Measurements from ENCODE around the gene PCLO. TPM values are rescaled to one million over a fixed set of nuclear protein-coding genes. Genes with fewer than 3 reads are reported as not detected.

The PCLO gene
- total RNA-seq, 1 donor, result under 0.01 TPM

- H3K4me3 ChIP-seq (ENCODE audit: low read depth, low read length), result no peak overlapping the region
- TF ChIP-seq CTCF (IDR thresholded peaks at IDR 0.05; ENCODE audit: insufficient read depth, low read depth, low read length), result no peak
- no peak for DNase-seq (ENCODE audit: low read depth)
These were observed 203.2 kb downstream of the PCLO start for GRCh38 chr7:82959528-82959927.

- no peak overlapping the region for H3K4me3 ChIP-seq (ENCODE audit: low read depth, low read length)
- no peak for DNase-seq (ENCODE audit: low read depth)
- no peak for TF ChIP-seq CTCF (IDR thresholded peaks at IDR 0.05; ENCODE audit: insufficient read depth, low read depth, low read length)
These were observed 205.2 kb downstream of the PCLO start for GRCh38 chr7:82957521-82957920.

GRCh38 chr7:82953324-82954027 lies 209.2 kb downstream of the PCLO start:
- TF ChIP-seq CTCF (IDR thresholded peaks at IDR 0.05; ENCODE audit: insufficient read depth, low read depth, low read length), result no peak
- H3K4me3 ChIP-seq (ENCODE audit: low read depth, low read length), result no peak overlapping the region
- no peak for DNase-seq (ENCODE audit: low read depth)

- TF ChIP-seq CTCF (IDR thresholded peaks at IDR 0.05; ENCODE audit: insufficient read depth, low read depth, low read length), result no peak
- no peak for DNase-seq (ENCODE audit: low read depth)
- no peak overlapping the region for H3K4me3 ChIP-seq (ENCODE audit: low read depth, low read length)
These were observed 212.2 kb downstream of the PCLO start for GRCh38 chr7:82950436-82950835.

GRCh38 chr7:82945480-82945879 lies 217.2 kb downstream of the PCLO start:
- TF ChIP-seq CTCF (IDR thresholded peaks at IDR 0.05; ENCODE audit: insufficient read depth, low read depth, low read length), result no peak
- DNase-seq (ENCODE audit: low read depth), result no peak
- no peak overlapping the region for H3K4me3 ChIP-seq (ENCODE audit: low read depth, low read length)

- H3K4me3 ChIP-seq (ENCODE audit: low read depth, low read length), result no peak overlapping the region
- no peak for DNase-seq (ENCODE audit: low read depth)
- no peak for TF ChIP-seq CTCF (IDR thresholded peaks at IDR 0.05; ENCODE audit: insufficient read depth, low read depth, low read length)
These were observed 217.6 kb downstream of the PCLO start for GRCh38 chr7:82945056-82945455.

GRCh38 chr7:82932516-82932915 lies 230.2 kb downstream of the PCLO start:
- no peak for TF ChIP-seq CTCF (IDR thresholded peaks at IDR 0.05; ENCODE audit: insufficient read depth, low read depth, low read length)
- no peak for DNase-seq (ENCODE audit: low read depth)
- H3K4me3 ChIP-seq (ENCODE audit: low read depth, low read length), result no peak overlapping the region
